Endothelial cell of umbilical vein (primary cell): ENCODE results near the gene ATP6V1G3. TPM values are rescaled to one million over a fixed set of nuclear protein-coding genes. Genes with fewer than 3 reads are reported as not detected.

ENCODE experiments used
- BruUV-seq: library from RNA; stranded (reverse); fragments of 400-500 nt; replicated peaks from 2 replicates; lab custom pipeline; 2021; lab: Mats Ljungman, UMichigan
- CTCF ChIA-PET: fragments of 300-600, 350-600 bp; sonication (Branson Sonifier 250); formaldehyde crosslinking; loops from one replicate; lab custom pipeline; 2021; ENCODE audit warnings: antibody characterized with exemption, inconsistent platforms; lab: Charles Lee
- POLR2A ChIA-PET: fragments of 300-600, 350-600 bp; sonication (Branson Sonifier 250); formaldehyde crosslinking; loops from one replicate; lab custom pipeline; 2021; ENCODE audit warnings: antibody characterized with exemption, inconsistent platforms; lab: Charles Lee
- DNase-seq: peaks from one replicate; pipeline ENCODE4 v3.0.0-alpha.2; 2011; ENCODE audit warnings: low read depth, low spot score
- FAIRE-seq: peaks from 2 replicates; lab custom pipeline; 2011; peaks lifted over from hg19 to GRCh38; lab: Jason Lieb, UNC
- H2AFZ ChIP-seq: 2 replicates; pipeline ENCODE4 v1.6.0; 2012; ENCODE audit warnings: low read depth, low read length, control low read depth, inconsistent platforms
- H3K27ac ChIP-seq: 2 replicates; pipeline ENCODE4 v1.5.1; 2011; ENCODE audit warnings: low read depth, mild to moderate bottlenecking, control low read depth, low read length, moderate library complexity; ENCODE audit not compliant: insufficient read depth
- H3K27me3 ChIP-seq, 2 experiments: 2 replicates each; pipeline versions ENCODE4 v1.6.0 to v1.6.1; 2011; ENCODE audit warnings: low read length in 2 of 2, mixed read lengths in 1 of 2; ENCODE audit not compliant: control insufficient read depth in 2 of 2, insufficient read depth in 2 of 2
- H3K36me3 ChIP-seq, 2 experiments: 2 replicates in 1 of 2; 3 replicates in 1 of 2; pipeline ENCODE4 v1.5.1; 2011; ENCODE audit warnings: low read length in 2 of 2, mild to moderate bottlenecking in 1 of 2, moderate library complexity in 1 of 2; ENCODE audit not compliant: control insufficient read depth in 2 of 2, insufficient read depth in 2 of 2; ENCODE audit errors: extremely low read depth in 1 of 2
- H3K4me1 ChIP-seq: 3 replicates; pipeline ENCODE4 v1.5.1; 2011; ENCODE audit warnings: mild to moderate bottlenecking, low read length; ENCODE audit not compliant: control insufficient read depth, insufficient read depth; ENCODE audit errors: extremely low read depth
- H3K4me2 ChIP-seq: 2 replicates; pipeline ENCODE4 v1.6.1; 2011; ENCODE audit warnings: low read length, control low read depth, mixed read lengths; ENCODE audit not compliant: insufficient read depth
- H3K4me3 ChIP-seq, 3 experiments: fragments of 200-600 bp in 1 of 3; sonication (generic), shearing (Covaris generic) in 1 of 3; replicated peaks in 1 of 3; 2 replicates each; pipeline ENCODE4 v1.5.1; 2011 to 2016; ENCODE audit warnings: control low read depth in 3 of 3, low read length in 3 of 3, mild to moderate bottlenecking in 2 of 3, inconsistent platforms in 1 of 3, low read depth in 1 of 3, moderate library complexity in 1 of 3; ENCODE audit not compliant: insufficient read depth in 1 of 3
- H3K79me2 ChIP-seq: 2 replicates; pipeline ENCODE4 v1.6.0; 2012; ENCODE audit warnings: low read length, inconsistent platforms; ENCODE audit not compliant: control insufficient read depth, insufficient read depth
- H3K9ac ChIP-seq: replicated peaks from 2 replicates; pipeline ENCODE3; 2011; ENCODE audit warnings: low read length, control low read depth; ENCODE audit not compliant: insufficient read depth; ENCODE audit errors: extremely low read depth
- H3K9me1 ChIP-seq: replicated peaks from 3 replicates; pipeline ENCODE4 v1.6.0; 2011; ENCODE audit warnings: mild to moderate bottlenecking, low read length; ENCODE audit not compliant: control insufficient read depth, insufficient read depth; ENCODE audit errors: extremely low read depth
- H3K9me3 ChIP-seq: replicated peaks from 2 replicates; pipeline ENCODE4 v1.5.1; 2012; ENCODE audit warnings: low read length, inconsistent platforms; ENCODE audit not compliant: control insufficient read depth, insufficient read depth
- H4K20me1 ChIP-seq: replicated peaks from 2 replicates; pipeline ENCODE3; 2011; ENCODE audit warnings: mild to moderate bottlenecking, low read length; ENCODE audit not compliant: control insufficient read depth, insufficient read depth; ENCODE audit errors: extremely low read depth
- CTCF ChIP-seq, 2 donors: IDR thresholded peaks; 1 replicate in 1 of 2; 2 replicates in 1 of 2; pipeline ENCODE4 v1.5.1; 2011; ENCODE audit warnings: low read length in 2 of 2, mild to moderate bottlenecking in 2 of 2, moderate library complexity in 2 of 2, control low read depth in 1 of 2, inconsistent platforms in 1 of 2, low read depth in 1 of 2; ENCODE audit not compliant: insufficient read depth in 1 of 2; ENCODE audit errors: extremely low read depth in 1 of 2
- EZH2 ChIP-seq: IDR thresholded peaks from 2 replicates; pipeline ENCODE4 v1.6.1; 2012; ENCODE audit warnings: borderline replicate concordance, low read depth, mild to moderate bottlenecking, moderate library complexity, low read length, inconsistent platforms; ENCODE audit not compliant: severe bottlenecking
- FOS ChIP-seq: IDR thresholded peaks from 2 replicates; pipeline ENCODE4 v1.6.1; 2011; ENCODE audit warnings: mild to moderate bottlenecking, low read length, moderate library complexity, borderline replicate concordance; ENCODE audit not compliant: insufficient read depth
- GATA2 ChIP-seq: IDR thresholded peaks from 2 replicates; pipeline ENCODE4 v1.7.0; 2011; ENCODE audit warnings: low read depth, mild to moderate bottlenecking, moderate library complexity, mixed read lengths, low read length; ENCODE audit not compliant: insufficient read length, insufficient read depth
- JUN ChIP-seq: IDR thresholded peaks from 2 replicates; pipeline ENCODE4 v1.6.1; 2011; ENCODE audit warnings: borderline replicate concordance, low read depth; ENCODE audit not compliant: insufficient read length, insufficient read depth
- MAX ChIP-seq: IDR thresholded peaks from 2 replicates; pipeline ENCODE4 v1.6.1; 2011; ENCODE audit not compliant: insufficient read depth, insufficient read length
- MYC ChIP-seq: IDR thresholded peaks from one replicate; pipeline ENCODE4 v1.6.1; 2011; ENCODE audit warnings: mild to moderate bottlenecking, low read depth, low read length
- POLR2A ChIP-seq: IDR thresholded peaks from 2 replicates; pipeline ENCODE4 v1.6.1; 2012; ENCODE audit warnings: low read depth, mild to moderate bottlenecking, control low read depth, low read length
- POLR2AphosphoS5 ChIP-seq: IDR thresholded peaks from 2 replicates; pipeline ENCODE4 v1.6.1; 2012; ENCODE audit warnings: low read depth, mild to moderate bottlenecking, control low read depth, low read length, moderate library complexity; ENCODE audit not compliant: insufficient read depth
- dilution Hi-C: fragments of 300-500 bp; cut with MboI; formaldehyde crosslinking; loops from one replicate; pipeline ENCODE4 v1.15.0; 2019; ENCODE audit warnings: low sequenced_read_pairs; ENCODE audit not compliant: extremely low pct_ligation_motif_present
- intact Hi-C: fragments of 100-400 bp; cut with micrococcal nuclease; formaldehyde crosslinking; loops from one replicate; pipeline ENCODE4 v1.10.0; 2022
- polyA plus RNA-seq, 4 experiments: library from polyadenylated mRNA; depleted of rRNA in 3 of 4; stranded (reverse) in 3 of 4; unstranded in 1 of 4; fragments of >200 nt; gene quantifications; 2 replicates each; pipeline versions ENCODE4 v1.2.1 to v1.2.3, GENCODE V29; 2011 to 2012; ENCODE audit warnings: missing spikeins in 1 of 4
- total RNA-seq: library from RNA; stranded (reverse); gene quantifications from 2 replicates; pipeline ENCODE4 v1.2.3, GENCODE V29; 2021

ATP6V1G3 gene
- total and polyA plus RNA-seq, 2 donors (not counting 3 experiments of a cell fraction or from before 2014, with no cell fraction given): not detected

- Histone ChIP-seq H3K36me3 (no peaks in the 10 kb centered on the region), H3K9ac (no peak overlapping the region), H3K4me3 (no peak overlapping the region), H3K27ac (no peak overlapping the region), H3K4me2 (no peak overlapping the region), H3K9me3 (no peaks in the 10 kb centered on the region), H3K4me1 (peaks cover 30% of the 10 kb centered on the region), H4K20me1 (no peaks in the 10 kb centered on the region), H3K9me1 (no peaks in the 10 kb centered on the region), H3K79me2 (no peaks in the 10 kb centered on the region), H3K27me3 (no peaks in the 10 kb centered on the region), H2AFZ (no peak overlapping the region)
- dilution Hi-C loops (no loop called here), intact Hi-C loops (loop anchor here (5.0 kb wide), 1 partner anchor 174 kb away; no protein-coding TSS in a partner anchor)
- DNase-seq (no peak), FAIRE-seq (no peak)
- TF ChIP-seq JUN: no peak
- no peak for TF ChIP-seq POLR2AphosphoS5
- no peak for TF ChIP-seq FOS
- no peak for TF ChIP-seq MYC
- TF ChIP-seq GATA2: no peak
- TF ChIP-seq MAX: no peak
- no peak for TF ChIP-seq POLR2A
- no peak for TF ChIP-seq CTCF (IDR thresholded peaks at IDR 0.05; ENCODE audit: extremely low read depth in 1 of 2, insufficient read depth in 1 of 2, low read depth in 1 of 2, low read length in 2 of 2)
- TF ChIP-seq EZH2: no peak
- no TSS peak for BruUV-seq
- CTCF ChIA-PET: interaction anchor here (0.7 to 1.1 kb wide), 2 partner anchors 193 to 1093 kb away, joined by 3 read pairs; no protein-coding TSS in a partner anchor
- POLR2A ChIA-PET: no interaction called here
Observed at GRCh38 chr1:198492872-198493271, 47.6 kb downstream of the ATP6V1G3 start.
